SH-SY5Y (cell line): ENCODE measurements around the gene CACNG5.

ENCODE experiments used
- GATA2 ChIP-seq: IDR thresholded peaks from 2 replicates; pipeline ENCODE4 v1.6.1; 2011; ENCODE audit warnings: mild to moderate bottlenecking, low read depth, low read length
- GATA3 ChIP-seq: IDR thresholded peaks from 2 replicates; pipeline ENCODE4 v1.6.1; 2011; ENCODE audit warnings: low read depth, mild to moderate bottlenecking, low read length, moderate library complexity

DNA sequence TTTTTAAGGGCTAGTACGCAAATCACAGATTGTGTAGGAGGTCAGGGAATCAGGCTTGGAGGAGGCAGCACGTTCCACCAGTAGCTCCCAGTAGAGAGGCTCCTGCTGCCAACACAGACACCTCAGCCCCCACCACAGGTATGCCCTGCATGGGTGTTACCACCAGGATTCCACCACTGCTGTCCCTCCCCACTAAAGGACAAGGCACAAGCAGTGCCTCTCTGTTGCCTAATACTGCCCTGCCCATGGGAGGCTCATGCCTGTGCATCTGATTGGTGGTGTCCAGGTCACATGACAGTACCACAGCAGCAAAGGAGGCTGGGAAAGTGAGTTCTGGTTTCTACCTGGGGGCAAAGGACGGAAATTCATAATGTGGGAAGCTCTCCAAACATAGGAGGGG, 96.0 kb downstream of the CACNG5 start:
- TF ChIP-seq GATA3, result no peak
- no peak for TF ChIP-seq GATA2
